GM12801 (cell line): ENCODE data around the gene UBE3C.

Experiments
- TF ChIP-seq, protein P1 (sequence below): IDR thresholded peaks from one replicate; pipeline ENCODE4 v1.5.1; 2011; ENCODE audit warnings: control low read depth; ENCODE audit not compliant: insufficient read length; ENCODE audit errors: extremely low read depth

Gene UBE3C

DNA sequence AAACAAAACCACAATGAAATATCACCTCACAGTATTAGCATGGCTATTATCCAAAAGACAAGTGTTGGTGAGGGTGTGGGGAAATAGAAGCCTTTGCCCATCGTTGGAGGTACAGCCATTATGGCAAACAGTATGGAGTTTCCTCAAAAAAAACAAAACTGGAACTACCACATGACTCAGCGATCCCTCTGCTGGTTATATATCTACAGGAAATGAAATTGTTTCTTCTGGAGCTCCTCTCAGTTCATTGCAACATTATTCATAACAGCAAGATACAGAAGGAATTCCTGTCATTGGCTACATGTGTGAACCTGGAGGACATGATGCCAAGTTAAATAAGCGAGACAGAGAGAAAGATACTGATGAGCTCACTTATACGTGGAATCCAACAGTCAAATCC lies 2.4 kb upstream of the UBE3C start:
- TF ChIP-seq, protein P1, sequence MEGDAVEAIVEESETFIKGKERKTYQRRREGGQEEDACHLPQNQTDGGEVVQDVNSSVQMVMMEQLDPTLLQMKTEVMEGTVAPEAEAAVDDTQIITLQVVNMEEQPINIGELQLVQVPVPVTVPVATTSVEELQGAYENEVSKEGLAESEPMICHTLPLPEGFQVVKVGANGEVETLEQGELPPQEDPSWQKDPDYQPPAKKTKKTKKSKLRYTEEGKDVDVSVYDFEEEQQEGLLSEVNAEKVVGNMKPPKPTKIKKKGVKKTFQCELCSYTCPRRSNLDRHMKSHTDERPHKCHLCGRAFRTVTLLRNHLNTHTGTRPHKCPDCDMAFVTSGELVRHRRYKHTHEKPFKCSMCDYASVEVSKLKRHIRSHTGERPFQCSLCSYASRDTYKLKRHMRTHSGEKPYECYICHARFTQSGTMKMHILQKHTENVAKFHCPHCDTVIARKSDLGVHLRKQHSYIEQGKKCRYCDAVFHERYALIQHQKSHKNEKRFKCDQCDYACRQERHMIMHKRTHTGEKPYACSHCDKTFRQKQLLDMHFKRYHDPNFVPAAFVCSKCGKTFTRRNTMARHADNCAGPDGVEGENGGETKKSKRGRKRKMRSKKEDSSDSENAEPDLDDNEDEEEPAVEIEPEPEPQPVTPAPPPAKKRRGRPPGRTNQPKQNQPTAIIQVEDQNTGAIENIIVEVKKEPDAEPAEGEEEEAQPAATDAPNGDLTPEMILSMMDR = no peak

DNA sequence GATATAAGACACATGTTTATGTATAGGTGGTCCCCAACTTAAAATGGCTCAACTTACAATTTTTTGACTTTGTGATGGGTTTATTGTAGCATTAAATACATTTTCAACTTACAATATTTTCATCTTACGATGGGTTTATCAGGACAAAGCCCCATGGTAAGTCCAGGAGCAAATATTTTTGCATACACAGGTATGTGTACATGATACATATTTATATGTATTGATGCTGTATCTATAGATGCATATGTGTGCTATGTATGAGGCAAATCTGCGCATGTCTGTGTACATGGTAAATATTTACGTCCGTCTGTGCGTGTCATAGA lies 664 bp upstream of the UBE3C start:
- TF ChIP-seq, protein P1 = no peak

DNA sequence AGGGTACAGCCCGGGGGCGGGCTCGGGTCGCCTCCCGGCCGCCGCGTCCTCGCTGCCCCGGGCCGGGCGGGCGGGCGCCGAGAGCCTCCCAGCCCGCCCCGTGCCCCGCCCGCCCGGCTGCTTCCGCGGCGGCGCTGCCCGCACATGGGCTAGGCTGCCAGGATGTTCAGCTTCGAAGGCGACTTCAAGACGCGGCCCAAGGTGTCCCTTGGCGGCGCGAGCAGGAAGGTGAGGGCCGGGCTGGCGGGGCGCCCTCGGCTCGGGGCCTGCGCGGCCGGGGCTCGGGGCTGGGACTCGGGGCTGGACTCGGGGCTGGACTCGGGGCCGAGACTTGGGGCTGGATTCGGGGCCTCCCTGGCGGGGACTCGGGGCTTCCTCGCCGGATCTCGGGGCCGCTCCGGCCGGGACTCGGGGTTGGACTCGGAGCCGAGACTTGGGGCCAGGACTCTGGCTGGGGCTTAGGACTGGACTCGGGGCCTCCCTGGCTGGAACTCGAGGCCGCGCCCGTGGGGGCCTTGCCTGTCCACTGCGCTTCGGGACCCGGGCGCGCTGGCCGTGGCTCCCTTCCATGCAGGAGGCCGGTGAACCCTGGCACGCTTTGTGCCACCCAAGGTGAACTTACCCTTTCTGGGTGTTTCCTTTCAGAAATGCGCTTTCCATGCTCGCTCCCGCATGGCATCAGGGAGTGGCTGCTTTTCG lies 534 bp downstream of the UBE3C start:
- TF ChIP-seq, protein P1 = no peak

DNA sequence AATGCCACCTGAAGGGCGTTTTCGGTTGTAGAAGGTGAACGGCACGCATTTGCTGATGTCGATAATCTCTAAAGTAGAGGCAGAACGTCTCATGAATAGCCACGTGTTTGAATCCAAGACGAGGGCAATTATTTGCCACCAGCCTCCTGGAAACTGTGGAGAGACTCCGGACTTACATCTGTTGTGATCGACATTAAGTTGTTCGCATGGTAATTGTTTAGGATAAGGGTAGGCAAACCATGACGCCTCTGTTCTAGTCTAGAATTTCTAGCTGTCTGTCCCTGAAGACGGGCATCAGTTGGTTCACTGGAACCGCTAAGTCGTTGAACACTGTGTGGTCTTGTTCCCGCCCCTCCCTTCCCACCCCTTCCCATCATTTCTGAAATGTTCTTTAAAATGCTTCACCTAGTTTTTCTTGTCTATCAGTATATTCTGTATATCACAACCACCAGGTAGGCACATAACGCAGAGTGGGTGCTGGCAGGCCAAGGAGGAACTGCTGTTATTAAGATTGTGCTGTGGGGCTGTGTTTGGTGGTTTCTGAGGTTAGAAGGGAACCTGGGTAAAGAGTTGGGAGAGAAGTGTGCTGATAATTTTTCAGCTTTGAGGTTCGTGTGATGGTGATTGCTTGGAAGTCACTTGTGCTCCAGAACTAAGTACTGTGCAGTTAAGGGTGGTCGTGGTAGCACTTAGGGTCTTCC lies 1.2 kb downstream of the UBE3C start:
- TF ChIP-seq, protein P1 = no peak

DNA sequence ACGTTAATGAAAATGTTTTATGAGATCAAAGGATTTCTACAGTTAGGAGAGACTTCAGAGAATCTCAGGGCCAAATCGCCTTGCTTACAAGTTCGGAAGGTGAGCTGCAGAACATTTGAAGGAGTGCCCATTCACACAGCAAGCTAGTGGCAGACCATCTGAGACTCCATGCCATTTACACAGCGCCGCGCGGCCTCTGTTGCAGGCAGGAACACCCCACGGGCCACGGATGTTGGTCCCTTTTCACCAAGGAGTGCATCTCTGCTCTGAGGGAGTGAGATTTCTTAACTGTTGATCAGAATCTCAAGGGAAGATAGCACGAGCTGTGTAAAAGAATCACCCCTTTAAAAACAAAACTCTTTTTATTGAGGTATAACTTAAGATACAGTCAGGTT lies 1.8 kb downstream of the UBE3C start:
- TF ChIP-seq, protein P1 = no peak

DNA sequence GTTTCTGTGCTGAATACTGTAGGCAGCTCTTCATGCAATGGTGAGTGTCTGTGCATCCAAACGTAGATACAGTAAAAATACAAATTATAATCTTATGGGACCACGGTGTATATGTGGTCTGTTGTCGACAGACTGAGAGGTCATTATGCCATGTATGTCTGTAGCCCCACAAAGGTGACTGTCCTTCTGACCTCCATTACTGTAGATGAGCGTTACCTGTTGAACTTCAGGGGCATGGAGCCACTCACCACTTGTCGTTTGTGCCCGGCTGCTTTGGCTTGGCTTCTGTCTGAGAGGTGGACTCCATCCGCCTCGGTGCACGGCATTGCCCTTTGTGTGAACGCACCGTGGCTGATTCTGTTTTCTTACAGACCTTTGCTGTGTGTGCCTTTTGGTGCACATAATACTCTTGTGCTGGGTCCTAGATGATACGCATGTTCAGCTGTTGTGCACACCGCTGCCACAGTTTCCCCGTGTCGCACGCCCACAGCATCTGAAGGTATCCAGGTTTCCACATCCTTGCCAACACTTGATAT lies 2.9 kb downstream of the UBE3C start:
- TF ChIP-seq, protein P1 = no peak

DNA sequence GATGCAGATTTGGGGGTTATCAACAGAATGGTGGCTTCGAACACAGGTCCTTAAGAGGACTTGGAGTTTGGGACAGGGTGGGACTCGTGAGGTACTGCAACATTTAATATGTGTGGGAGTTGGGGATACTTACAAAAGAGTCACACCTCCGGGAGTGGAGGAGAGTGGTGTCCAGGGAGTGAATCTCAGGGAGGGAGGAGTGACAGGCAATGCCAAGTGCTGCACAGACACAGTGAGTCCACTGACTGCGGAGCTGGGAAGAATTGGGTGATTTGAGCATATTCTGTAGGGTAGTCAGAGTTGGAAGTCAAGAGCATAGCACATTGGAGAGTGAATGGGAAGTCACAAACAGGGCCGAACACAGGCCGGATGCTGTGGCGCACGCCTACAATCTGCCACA lies 5.1 kb downstream of the UBE3C start:
- TF ChIP-seq, protein P1 = no peak
